Kidney epithelial cell (primary cell): Measurements from ENCODE around the gene C10orf67. TPM values are rescaled to one million over a fixed set of nuclear protein-coding genes. Genes with fewer than 3 reads are reported as not detected.
"Not testable (repeated sequence)": the region's sequence is repeated elsewhere in the genome, so short reads cannot be mapped to it uniquely, and the experiment has no call there.

ENCODE experiments used
- DNase-seq: peaks from one replicate; pipeline ENCODE4 v3.0.0-alpha.2; 2010; ENCODE audit warnings: low read depth
- H3K27me3 ChIP-seq: 2 replicates; pipeline ENCODE4 v1.6.0; 2011; ENCODE audit warnings: low read length; ENCODE audit not compliant: control insufficient read depth, insufficient read depth
- H3K36me3 ChIP-seq: 2 replicates; pipeline ENCODE4 v1.5.1; 2011; ENCODE audit warnings: low read length; ENCODE audit not compliant: control insufficient read depth, insufficient read depth
- H3K4me3 ChIP-seq: 2 replicates; pipeline ENCODE4 v1.5.1; 2011; ENCODE audit warnings: low read depth, mild to moderate bottlenecking, control low read depth, low read length
- CTCF ChIP-seq: IDR thresholded peaks from 2 replicates; pipeline ENCODE4 v1.5.1; 2011; ENCODE audit warnings: mild to moderate bottlenecking, moderate library complexity, low read length, control low read depth, inconsistent platforms; ENCODE audit not compliant: insufficient read depth, poor library complexity, severe bottlenecking
- total RNA-seq: library from RNA; depleted of rRNA; stranded (reverse); fragments of >200 nt; gene quantifications from 2 replicates; pipeline ENCODE4 v1.2.3, GENCODE V29; 2015

C10orf67 gene
- total RNA-seq: 0.07 TPM in 1 of 2 replicates, not detected in the other

GRCh38 chr10:23344241-23344841, at the start of gene C10orf67:
Gene C10orf67, minus strand, starts transcription at chr10:23344797. Its CDS starts 23 bp downstream, at chr10:23344774.
- no peak for DNase-seq
- Histone ChIP-seq H3K27me3 (no peaks in the 10 kb centered on the region), H3K36me3 (no peaks in the 10 kb centered on the region), H3K4me3 (peak within 1 kb of the TSS; percentile 53)
- TF ChIP-seq CTCF: no peak

GRCh38 chr10:23391821-23392220, 47.2 kb upstream of the C10orf67 start:
- Histone ChIP-seq H3K36me3 (no peaks in the 10 kb centered on the region), H3K4me3 (no peak overlapping the region), H3K27me3 (no peaks in the 10 kb centered on the region)
- no peak for DNase-seq
- TF ChIP-seq CTCF: no peak

GRCh38 chr10:23390809-23391208, 46.2 kb upstream of the C10orf67 start:
- no peak for DNase-seq
- no peaks in the 10 kb centered on the region for H3K27me3 ChIP-seq
- no peak for TF ChIP-seq CTCF
- no peak overlapping the region for H3K4me3 ChIP-seq
- H3K36me3 ChIP-seq: no peaks in the 10 kb centered on the region

- DNase-seq, H3K27me3 ChIP-seq, H3K36me3 ChIP-seq, H3K4me3 ChIP-seq: not testable (repeated sequence)
Measured at GRCh38 chr10:23390408-23390807, 45.8 kb upstream of the C10orf67 start.

GRCh38 chr10:23387516-23387915, 42.9 kb upstream of the C10orf67 start:
- not testable (repeated sequence) for H3K36me3 ChIP-seq, DNase-seq, H3K4me3 ChIP-seq

GRCh38 chr10:23386052-23386451, 41.5 kb upstream of the C10orf67 start:
- no peaks in the 10 kb centered on the region for H3K36me3 ChIP-seq
- no peak for DNase-seq

More at GRCh38 chr10:23387516-23387915, 42.9 kb upstream of the C10orf67 start:
- not testable (repeated sequence) for H3K27me3 ChIP-seq

More at GRCh38 chr10:23386052-23386451, 41.5 kb upstream of the C10orf67 start:
- no peak overlapping the region for H3K4me3 ChIP-seq
- TF ChIP-seq CTCF: no peak
- no peaks in the 10 kb centered on the region for H3K27me3 ChIP-seq
